Activated T-helper 1 cell treated with anti-CD3 and anti-CD28 coated beads, Interleukin-2, amount 50 U/mL, for 16 hours (primary cell): ENCODE results near the gene MCHR1.
"Not testable (repeated sequence)": the region's sequence is repeated elsewhere in the genome, so short reads cannot be mapped to it uniquely, and the experiment has no call there.

Experiments
- DNase-seq, 2 donors: peaks; one replicate each; pipeline ENCODE4 v3.0.0-alpha.2; 2020; ENCODE audit warnings: low read depth in 1 of 2, low spot score in 1 of 2

The MCHR1 gene

GRCh38 chr22:40655941-40656340 is 23.3 kb upstream of the MCHR1 start:
- DNase-seq, result not testable (repeated sequence)

GRCh38 chr22:40656651-40657050 is 22.6 kb upstream of the MCHR1 start:
- DNase-seq, result not testable (repeated sequence)

GRCh38 chr22:40659166-40659565 is 20.1 kb upstream of the MCHR1 start:
- DNase-seq, result no peak

GRCh38 chr22:40660730-40661129 is 18.6 kb upstream of the MCHR1 start:
- DNase-seq, result no peak

- DNase-seq, result no peak
Observed at GRCh38 chr22:40661671-40662070, 17.6 kb upstream of the MCHR1 start.

- DNase-seq, result no peak
Observed at GRCh38 chr22:40665312-40665711, 14.0 kb upstream of the MCHR1 start.

- DNase-seq, result no peak
Observed at GRCh38 chr22:40666151-40666848, 13.0 kb upstream of the MCHR1 start.

GRCh38 chr22:40668611-40669411 is 10.5 kb upstream of the MCHR1 start:
- DNase-seq, result no peak

GRCh38 chr22:40670058-40670457 is 9.2 kb upstream of the MCHR1 start:
- DNase-seq, result no peak

GRCh38 chr22:40671369-40671768 is 7.9 kb upstream of the MCHR1 start:
- no peak for DNase-seq

- DNase-seq, result no peak
Observed at GRCh38 chr22:40671796-40672360, 7.4 kb upstream of the MCHR1 start.

- no peak for DNase-seq
Observed at GRCh38 chr22:40673017-40673416, 6.3 kb upstream of the MCHR1 start.

GRCh38 chr22:40674274-40674673 is 5.0 kb upstream of the MCHR1 start:
- no peak for DNase-seq

- DNase-seq, result not testable (repeated sequence)
Observed at GRCh38 chr22:40676166-40676565, 3.1 kb upstream of the MCHR1 start.

GRCh38 chr22:40676644-40677043 is 2.6 kb upstream of the MCHR1 start:
- DNase-seq, result no peak

- DNase-seq, result no peak
Observed at GRCh38 chr22:40678493-40679248, 613 bp upstream of the MCHR1 start.

- no peak for DNase-seq
Observed at GRCh38 chr22:40679964-40680818, 907 bp downstream of the MCHR1 start.

- DNase-seq, result no peak
Observed at GRCh38 chr22:40680819-40681183, 1.5 kb downstream of the MCHR1 start.

- no peak for DNase-seq
Observed at GRCh38 chr22:40681451-40681850, 2.2 kb downstream of the MCHR1 start.

GRCh38 chr22:40684728-40685127 is 5.4 kb downstream of the MCHR1 start:
- no peak for DNase-seq

GRCh38 chr22:40685406-40685805 is 6.1 kb downstream of the MCHR1 start:
- no peak for DNase-seq
